NCI-H748 treated with DMSO at 0.1 percent for 48 hours (cell line): Measurements from ENCODE around the gene SEPTIN8.

Experiments used
- DNase-seq: peaks from one replicate; lab custom pipeline; 2025; lab: John Stamatoyannopoulos, UW

Gene SEPTIN8

GRCh38 chr5:132764671-132765238 is 12.3 kb downstream of the SEPTIN8 start:
- no peak for DNase-seq

- DNase-seq: no peak
Measured at GRCh38 chr5:132764051-132764450, 13.0 kb downstream of the SEPTIN8 start.

DNA sequence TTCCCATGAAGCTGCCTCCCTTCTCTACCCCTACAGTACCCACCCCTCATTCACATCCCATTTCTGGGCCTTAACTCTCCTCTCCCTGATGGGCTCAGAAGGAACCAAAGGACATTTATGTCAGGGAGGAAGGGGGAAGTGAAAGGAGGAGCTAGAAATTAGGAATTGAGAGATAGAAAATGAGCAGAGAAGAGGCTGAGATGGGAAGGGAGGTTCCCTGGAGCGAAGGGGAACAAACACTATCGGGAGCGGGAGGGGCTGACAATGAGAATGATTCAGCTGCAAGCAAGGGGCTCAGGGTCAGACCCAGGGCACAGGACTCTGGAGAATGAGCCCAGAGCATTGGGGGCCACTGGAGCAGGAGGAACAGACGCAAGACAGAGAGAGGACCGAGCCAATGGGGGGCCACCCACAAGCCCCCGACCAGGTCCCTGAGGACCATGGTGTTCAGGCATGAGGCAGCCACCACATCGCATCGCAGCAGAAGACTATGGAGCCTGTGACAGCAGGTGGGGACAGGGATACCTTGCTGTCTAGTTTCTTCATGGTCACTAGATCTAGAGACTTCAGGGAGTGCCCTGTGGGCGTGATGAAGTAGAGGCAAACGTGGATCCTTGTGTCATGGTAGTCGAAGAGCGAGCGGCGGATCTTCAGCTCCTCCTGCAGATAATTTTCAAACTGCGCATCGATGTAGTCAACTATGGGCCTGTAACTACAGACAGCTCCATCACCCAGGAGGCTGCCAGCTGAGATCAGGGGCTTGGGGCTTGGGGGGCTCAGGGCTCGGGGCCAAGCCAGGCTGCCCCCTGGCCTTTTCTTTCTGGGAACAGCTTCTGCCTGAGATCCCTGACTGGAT is 13.6 kb downstream of the SEPTIN8 start:
- DNase-seq: no peak

DNA sequence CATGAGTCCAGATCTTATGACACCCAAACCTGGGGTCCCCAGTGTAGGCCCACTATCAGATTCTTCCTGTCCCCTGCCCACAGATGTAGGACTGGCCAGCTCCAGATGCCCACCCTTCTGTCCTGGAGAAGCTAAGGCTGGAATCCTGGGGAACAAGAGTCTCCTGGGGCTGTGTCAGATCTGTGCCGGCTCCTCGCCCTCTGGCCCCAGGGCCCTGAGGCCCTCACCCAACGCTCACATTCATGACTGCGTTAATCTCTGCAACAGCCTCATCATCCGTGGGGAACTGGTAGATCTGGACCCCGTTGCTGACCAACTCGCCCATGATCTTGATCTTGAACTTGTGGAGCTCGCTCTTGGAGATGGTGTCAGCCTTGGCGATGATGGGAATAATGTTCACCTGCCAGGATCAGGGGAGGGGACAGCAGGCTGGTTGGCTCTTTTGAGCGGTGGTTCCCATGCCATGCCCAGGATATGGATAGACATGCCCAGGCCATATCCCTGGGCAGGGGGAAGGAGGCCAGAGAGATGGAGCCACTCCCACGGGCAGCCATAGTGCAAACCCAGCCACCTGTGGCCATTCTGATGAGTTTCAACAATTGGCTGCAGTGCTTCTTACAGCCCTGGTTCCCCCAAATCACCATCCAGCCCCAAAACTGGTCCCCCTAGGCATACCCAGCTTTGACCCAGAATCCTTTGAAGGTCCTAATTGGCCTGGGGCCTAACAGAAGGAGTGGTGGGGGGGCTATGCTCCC is 14.6 kb downstream of the SEPTIN8 start:
- DNase-seq: no peak

DNA sequence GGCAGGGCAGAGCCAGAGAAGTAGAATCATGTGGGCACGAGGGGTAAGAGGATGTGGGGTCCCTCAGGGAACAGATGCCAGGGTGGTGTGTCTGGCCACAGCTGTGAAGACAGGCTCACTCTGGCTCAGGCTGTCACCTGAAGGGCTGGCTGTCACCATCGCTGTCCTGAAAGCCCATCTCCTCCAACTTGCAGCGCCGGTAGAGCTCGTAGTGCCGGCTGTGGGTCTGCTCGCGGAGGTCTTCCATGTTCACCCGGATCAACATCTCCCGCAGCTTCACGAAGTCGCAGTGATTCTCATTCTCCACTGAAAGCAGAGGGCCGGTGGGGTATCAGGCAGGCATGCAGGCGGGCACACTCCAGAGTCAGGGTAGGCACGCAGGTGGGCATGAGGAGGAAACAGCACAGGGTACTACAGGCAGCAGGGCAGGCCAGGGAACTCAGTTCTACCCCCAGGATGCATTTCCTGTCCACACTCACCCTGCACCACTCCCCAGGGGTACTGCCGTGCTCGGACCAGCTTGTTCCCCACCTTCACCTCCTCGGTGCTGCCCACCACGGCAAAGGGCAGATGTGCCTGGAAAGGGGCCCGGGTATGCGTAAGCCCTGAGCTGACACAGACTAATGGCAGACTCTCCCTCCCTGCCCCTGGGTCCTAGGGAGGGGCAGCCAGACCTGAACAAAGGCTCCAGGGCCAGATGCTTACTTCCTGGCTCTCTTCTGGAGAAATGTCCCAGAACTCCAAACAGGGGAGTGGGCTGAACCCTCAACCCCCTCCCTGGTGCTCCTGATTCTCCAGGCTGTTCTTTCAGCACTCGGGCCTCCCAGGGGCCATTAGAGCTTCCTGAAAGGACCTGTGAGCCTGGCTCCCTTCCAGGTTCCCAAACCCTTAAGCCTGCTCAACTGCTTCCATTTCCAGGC is 15.5 kb downstream of the SEPTIN8 start:
- no peak for DNase-seq

GRCh38 chr5:132760601-132761317 is 16.3 kb downstream of the SEPTIN8 start:
- no peak for DNase-seq

DNA sequence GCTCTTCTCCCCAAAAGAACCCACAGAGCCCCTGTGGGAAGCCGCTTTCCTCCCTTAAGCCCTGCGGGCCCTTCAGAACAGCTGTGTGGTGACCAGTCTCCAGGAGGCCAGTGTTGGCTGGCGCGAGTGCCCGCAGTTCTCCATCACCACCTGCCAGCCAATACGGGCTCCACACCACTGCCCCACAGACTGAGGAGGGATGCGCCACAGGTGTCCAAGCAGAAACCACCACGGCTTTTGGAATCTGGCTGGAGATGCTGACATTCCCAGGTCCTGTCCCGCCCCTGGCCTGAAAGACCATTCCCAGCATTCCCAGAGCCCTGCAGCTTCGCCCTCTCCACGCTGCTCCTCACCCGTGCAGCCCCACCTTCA is 17.0 kb downstream of the SEPTIN8 start:
- no peak for DNase-seq

- no peak for DNase-seq
Measured at GRCh38 chr5:132759114-132760048, 17.7 kb downstream of the SEPTIN8 start.

GRCh38 chr5:132758451-132758850 is 18.6 kb downstream of the SEPTIN8 start:
- DNase-seq: no peak

- DNase-seq: no peak
Measured at GRCh38 chr5:132756542-132756941, 20.5 kb downstream of the SEPTIN8 start.

DNA sequence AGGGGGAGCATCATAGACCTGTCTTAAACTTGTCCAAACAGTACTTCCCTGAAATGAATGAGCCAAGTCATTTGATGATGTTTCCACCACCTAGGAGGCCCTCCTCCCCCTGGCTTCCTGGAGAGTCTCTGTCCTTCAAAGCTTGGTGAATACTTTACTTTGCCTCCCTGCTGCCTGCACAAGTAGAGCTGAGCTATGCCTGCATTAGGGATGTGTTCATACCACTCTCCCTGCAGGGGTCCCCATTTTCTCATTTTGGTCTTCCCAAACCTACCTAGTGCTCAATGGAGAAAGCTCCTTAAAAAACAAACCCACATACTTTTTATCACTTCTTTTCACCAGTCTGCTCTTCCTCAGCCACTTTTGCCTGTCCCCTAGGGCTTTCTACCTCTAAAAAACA is 22.1 kb downstream of the SEPTIN8 start:
- no peak for DNase-seq

GRCh38 chr5:132754111-132754510 is 22.9 kb downstream of the SEPTIN8 start:
- DNase-seq: no peak

DNA sequence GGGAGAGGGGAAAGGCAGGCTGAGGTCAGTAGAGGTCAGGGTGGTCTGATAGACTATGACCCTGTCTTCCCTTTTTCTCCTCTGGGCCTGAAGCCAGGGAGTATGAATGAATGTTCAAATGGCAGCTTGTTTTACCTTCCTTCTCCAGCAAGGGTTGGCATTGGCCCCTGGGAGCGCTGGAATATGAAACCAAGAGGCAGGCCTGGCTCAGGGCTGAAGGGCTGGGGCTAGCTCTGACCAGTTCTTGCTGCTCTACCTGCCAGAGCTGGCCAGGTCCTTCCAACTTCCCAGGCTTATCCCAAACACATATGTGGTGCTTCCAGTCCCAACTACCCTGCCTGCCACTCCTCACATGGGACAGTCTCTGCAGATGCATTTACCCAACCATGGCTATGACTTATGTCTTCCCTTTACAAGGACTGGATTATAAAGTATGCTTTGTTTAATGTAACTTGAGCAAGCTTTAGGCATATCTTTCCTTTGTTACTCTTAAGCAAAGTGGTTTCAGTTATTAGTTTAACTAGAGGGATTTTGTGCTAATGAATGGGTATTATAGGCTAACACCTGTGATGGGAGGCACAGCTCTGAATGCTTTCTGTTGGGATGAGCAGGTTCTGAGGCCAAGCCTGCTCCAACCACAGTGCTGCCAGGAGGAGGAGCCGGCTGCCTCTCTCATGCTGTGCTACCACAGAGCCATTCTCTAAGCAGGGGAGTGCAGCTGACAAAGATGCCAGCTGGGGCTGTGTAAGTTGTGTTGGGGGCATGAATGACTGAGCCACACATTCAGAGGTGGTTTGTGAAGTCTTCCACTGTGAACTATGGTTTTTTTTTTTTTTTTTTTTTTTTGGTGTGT is 23.7 kb downstream of the SEPTIN8 start:
- no peak for DNase-seq

GRCh38 chr5:132752581-132753125 is 24.4 kb downstream of the SEPTIN8 start:
- no peak for DNase-seq

GRCh38 chr5:132751971-132752580 is 25.0 kb downstream of the SEPTIN8 start:
- no peak for DNase-seq

GRCh38 chr5:132751444-132751843 is 25.6 kb downstream of the SEPTIN8 start:
- DNase-seq: no peak

- no peak for DNase-seq
Measured at GRCh38 chr5:132750471-132751230, 26.4 kb downstream of the SEPTIN8 start.

- no peak for DNase-seq
Measured at GRCh38 chr5:132749506-132749905, 27.5 kb downstream of the SEPTIN8 start.
